OCI-LY1 (cell line): ENCODE measurements around the gene RPL27A.

ENCODE experiments used
- EZH2 ChIP-seq: fragments of 200-600 bp; sonication (generic), shearing (Covaris generic); IDR thresholded peaks from 2 replicates; pipeline ENCODE4 v1.8.0; 2017; ENCODE audit warnings: borderline replicate concordance, mixed run types, mild to moderate bottlenecking, antibody characterized with exemption, low read length, moderate library complexity, mixed read lengths
- TF ChIP-seq, protein P1 (sequence below): fragments of 200-600 bp; sonication (generic), shearing (Covaris generic); IDR thresholded peaks from 2 replicates; pipeline ENCODE4 v1.5.1; 2017; ENCODE audit warnings: mild to moderate bottlenecking, antibody characterized with exemption, low read length, moderate library complexity, mixed read lengths

DNA sequence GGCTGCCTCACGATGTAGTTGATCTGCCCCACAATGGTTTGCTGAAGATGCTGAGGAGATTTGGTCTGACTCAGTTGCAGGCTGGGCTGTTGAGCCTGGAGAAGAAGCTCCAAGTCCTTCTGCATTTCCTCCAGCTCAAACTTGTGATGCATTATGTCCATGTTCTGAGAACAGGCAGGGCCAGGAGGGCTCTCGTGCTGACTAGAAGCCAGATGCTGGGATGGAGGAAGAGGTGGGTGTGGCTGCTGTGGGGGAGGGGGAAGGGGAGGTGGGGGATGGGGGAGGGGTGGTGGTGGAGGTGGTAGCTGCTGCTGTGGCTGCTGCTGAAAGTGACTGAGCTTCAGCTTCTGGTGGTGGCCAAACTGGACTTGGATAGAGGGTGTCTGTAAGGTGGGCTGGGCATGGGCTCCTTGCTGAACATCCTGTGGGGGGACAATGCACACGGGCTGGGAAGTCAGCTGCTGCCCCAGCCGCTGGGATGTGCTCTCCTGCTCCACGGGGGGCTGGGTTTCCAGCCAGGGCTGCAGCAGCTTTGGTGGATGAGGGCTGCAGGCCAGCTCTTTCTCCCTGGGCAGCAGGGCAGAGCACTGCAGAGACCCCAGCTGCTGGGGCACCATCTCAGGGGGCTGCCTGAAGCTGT, 42.2 kb upstream of the RPL27A start:
- TF ChIP-seq, protein P1, sequence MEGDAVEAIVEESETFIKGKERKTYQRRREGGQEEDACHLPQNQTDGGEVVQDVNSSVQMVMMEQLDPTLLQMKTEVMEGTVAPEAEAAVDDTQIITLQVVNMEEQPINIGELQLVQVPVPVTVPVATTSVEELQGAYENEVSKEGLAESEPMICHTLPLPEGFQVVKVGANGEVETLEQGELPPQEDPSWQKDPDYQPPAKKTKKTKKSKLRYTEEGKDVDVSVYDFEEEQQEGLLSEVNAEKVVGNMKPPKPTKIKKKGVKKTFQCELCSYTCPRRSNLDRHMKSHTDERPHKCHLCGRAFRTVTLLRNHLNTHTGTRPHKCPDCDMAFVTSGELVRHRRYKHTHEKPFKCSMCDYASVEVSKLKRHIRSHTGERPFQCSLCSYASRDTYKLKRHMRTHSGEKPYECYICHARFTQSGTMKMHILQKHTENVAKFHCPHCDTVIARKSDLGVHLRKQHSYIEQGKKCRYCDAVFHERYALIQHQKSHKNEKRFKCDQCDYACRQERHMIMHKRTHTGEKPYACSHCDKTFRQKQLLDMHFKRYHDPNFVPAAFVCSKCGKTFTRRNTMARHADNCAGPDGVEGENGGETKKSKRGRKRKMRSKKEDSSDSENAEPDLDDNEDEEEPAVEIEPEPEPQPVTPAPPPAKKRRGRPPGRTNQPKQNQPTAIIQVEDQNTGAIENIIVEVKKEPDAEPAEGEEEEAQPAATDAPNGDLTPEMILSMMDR: no peak
- no peak for TF ChIP-seq EZH2
